Measurements from ENCODE around the gene PLA2G1B.

- no peak for TF ChIP-seq CTCF (IDR thresholded peaks at IDR 0.05)
- TF ChIP-seq ZFX (IDR thresholded peaks at IDR 0.05; ENCODE audit: borderline replicate concordance), result no peak
These were observed 15.5 kb upstream of the PLA2G1B start for GRCh38 chr12:120343039-120343537.

Data from 22Rv1 (cell line).